Smooth muscle cell (in vitro differentiated cells): ENCODE measurements around the gene CAMK1D. TPM values are rescaled to one million over a fixed set of nuclear protein-coding genes. Genes with fewer than 3 reads are reported as not detected.
A peak's percentile ranks its signal among the peaks of the same experiment; 100 is the strongest.
"Not testable (repeated sequence)": the region's sequence is repeated elsewhere in the genome, so short reads cannot be mapped to it uniquely, and the experiment has no call there.

ENCODE experiments used
- DNase-seq: peaks from one replicate; lab custom pipeline; 2025; ENCODE audit not compliant: unreplicated experiment; lab: John Stamatoyannopoulos, UW
- H2AFZ ChIP-seq: fragments of 200-600 bp; sonication (generic); 2 replicates; pipeline ENCODE4 v1.6.0; 2016; ENCODE audit warnings: antibody characterized with exemption, low read depth, mild to moderate bottlenecking
- H3F3A ChIP-seq: fragments of 200-600 bp; sonication (generic); 2 replicates; pipeline ENCODE4 v1.6.0; 2017; ENCODE audit warnings: antibody characterized with exemption, low read depth
- H3K27ac ChIP-seq: fragments of 200-600 bp; sonication (generic); 2 replicates; pipeline ENCODE4 v1.5.1; 2016; ENCODE audit warnings: low read depth, mild to moderate bottlenecking
- H3K27me3 ChIP-seq: fragments of 200-600 bp; sonication (generic); 2 replicates; pipeline ENCODE4 v1.6.1; 2016; ENCODE audit warnings: low read depth, mild to moderate bottlenecking
- H3K36me3 ChIP-seq: fragments of 200-600 bp; sonication (generic); 2 replicates; pipeline ENCODE4 v1.5.1; 2016; ENCODE audit warnings: low read depth
- H3K4me1 ChIP-seq: fragments of 200-600 bp; sonication (generic); 2 replicates; pipeline ENCODE4 v1.5.1; 2016; ENCODE audit warnings: low read depth
- H3K4me2 ChIP-seq: fragments of 200-600 bp; sonication (generic); 2 replicates; pipeline ENCODE4 v1.6.0; 2016; ENCODE audit warnings: mild to moderate bottlenecking
- H3K4me3 ChIP-seq: fragments of 200-600 bp; sonication (generic); 2 replicates; pipeline ENCODE4 v1.5.1; 2016; ENCODE audit warnings: mild to moderate bottlenecking
- H3K79me2 ChIP-seq: fragments of 200-600 bp; sonication (generic); 2 replicates; pipeline ENCODE4 v1.6.0; 2016; ENCODE audit warnings: low read depth, mild to moderate bottlenecking
- H3K9ac ChIP-seq: fragments of 200-600 bp; sonication (generic); 2 replicates; pipeline ENCODE4 v1.6.0; 2016; ENCODE audit warnings: low read depth
- H3K9me3 ChIP-seq: fragments of 200-600 bp; sonication (generic); replicated peaks from 2 replicates; pipeline ENCODE4 v1.5.1; 2016; ENCODE audit warnings: low read depth
- H4K20me1 ChIP-seq: fragments of 200-600 bp; sonication (generic); 2 replicates; pipeline ENCODE4 v1.6.0; 2016; ENCODE audit warnings: low read depth
- CTCF ChIP-seq: fragments of 200-600 bp; sonication (generic); IDR thresholded peaks from 2 replicates; pipeline ENCODE4 v1.5.1; 2017; ENCODE audit warnings: borderline replicate concordance, mild to moderate bottlenecking, antibody characterized with exemption; ENCODE audit not compliant: insufficient read depth, poor library complexity, severe bottlenecking
- WGBS: methylation state at CpG from one replicate; pipeline ENCODE4 v1.1.7; 2016; ENCODE audit warnings: low lambda C conversion rate; 5-methylcytosine and 5-hydroxymethylcytosine counted together
- polyA plus RNA-seq: library from polyadenylated mRNA; unstranded; fragments of >200 nt; fragmentation: Nextera tagmentation; extraction: Ambion mirVana; gene quantifications from 2 replicates; pipeline ENCODE4 v1.2.1, GENCODE V29; 2016
- total RNA-seq: library from RNA; depleted of rRNA; stranded (reverse); fragments of >200 nt; gene quantifications from 2 replicates; pipeline ENCODE4 v1.2.3, GENCODE V29; 2014

CAMK1D gene
- total and polyA plus RNA-seq, 2 experiments from 2014 or later: 1.6 to 2.3 TPM

DNA sequence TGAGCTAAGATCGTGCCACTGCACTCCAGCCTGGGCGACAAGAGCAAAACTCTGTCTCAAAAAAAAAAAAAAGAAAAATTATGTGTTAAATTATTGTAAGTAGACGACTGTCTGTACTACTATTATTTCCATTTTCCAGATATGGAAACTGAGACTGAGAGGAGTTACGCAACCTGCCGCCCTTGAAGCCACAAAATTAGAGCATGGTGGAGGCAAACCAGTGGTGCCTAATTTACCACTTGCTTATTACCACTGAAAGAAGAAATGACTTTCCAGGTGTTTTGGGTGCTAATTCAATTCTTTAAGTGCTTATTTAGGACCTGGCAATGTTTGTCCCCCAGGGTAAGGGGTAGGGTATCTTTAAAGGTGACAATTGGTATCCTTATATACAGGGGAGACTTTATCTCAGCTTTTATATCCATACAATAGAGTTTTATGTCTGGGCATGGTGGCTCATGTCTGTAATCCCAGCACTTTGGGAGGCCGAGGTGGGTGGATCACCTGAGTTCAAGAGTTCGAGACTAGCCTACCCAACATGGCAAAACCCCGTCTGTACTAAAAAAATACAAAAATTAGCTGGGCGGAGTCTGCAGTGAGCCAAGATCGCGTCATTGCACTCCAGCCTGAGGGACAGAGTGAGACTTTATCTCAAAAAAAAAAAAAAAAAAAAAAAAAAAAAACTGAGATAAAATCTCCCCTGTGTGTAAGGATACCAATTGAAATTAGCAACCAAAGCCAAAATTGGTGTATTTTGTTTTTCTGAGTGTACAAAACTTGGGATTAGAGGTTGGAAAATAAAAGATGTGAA, 16.6 kb upstream of the CAMK1D start:
- no peaks in the 10 kb centered on the region for H3K79me2 ChIP-seq
- WGBS: 83% methylated on average over 11 of the region's 11 CpGs
- no peak overlapping the region for H2AFZ ChIP-seq
- H3K9ac ChIP-seq: peak overlapping the region; percentile 94
- TF ChIP-seq CTCF: no peak
- H3F3A ChIP-seq: peaks cover 12% of the 10 kb centered on the region
- no peaks in the 10 kb centered on the region for H3K9me3 ChIP-seq
- no peak for DNase-seq
- H3K27me3 ChIP-seq: no peaks in the 10 kb centered on the region
- no peaks in the 10 kb centered on the region for H3K36me3 ChIP-seq
- H4K20me1 ChIP-seq: no peaks in the 10 kb centered on the region
- no peak overlapping the region for H3K4me3 ChIP-seq
- peaks cover 4% of the 10 kb centered on the region for H3K4me1 ChIP-seq
- peak overlapping the region; percentile 99 for H3K27ac ChIP-seq
- peak overlapping the region; percentile 69 for H3K4me2 ChIP-seq

DNA sequence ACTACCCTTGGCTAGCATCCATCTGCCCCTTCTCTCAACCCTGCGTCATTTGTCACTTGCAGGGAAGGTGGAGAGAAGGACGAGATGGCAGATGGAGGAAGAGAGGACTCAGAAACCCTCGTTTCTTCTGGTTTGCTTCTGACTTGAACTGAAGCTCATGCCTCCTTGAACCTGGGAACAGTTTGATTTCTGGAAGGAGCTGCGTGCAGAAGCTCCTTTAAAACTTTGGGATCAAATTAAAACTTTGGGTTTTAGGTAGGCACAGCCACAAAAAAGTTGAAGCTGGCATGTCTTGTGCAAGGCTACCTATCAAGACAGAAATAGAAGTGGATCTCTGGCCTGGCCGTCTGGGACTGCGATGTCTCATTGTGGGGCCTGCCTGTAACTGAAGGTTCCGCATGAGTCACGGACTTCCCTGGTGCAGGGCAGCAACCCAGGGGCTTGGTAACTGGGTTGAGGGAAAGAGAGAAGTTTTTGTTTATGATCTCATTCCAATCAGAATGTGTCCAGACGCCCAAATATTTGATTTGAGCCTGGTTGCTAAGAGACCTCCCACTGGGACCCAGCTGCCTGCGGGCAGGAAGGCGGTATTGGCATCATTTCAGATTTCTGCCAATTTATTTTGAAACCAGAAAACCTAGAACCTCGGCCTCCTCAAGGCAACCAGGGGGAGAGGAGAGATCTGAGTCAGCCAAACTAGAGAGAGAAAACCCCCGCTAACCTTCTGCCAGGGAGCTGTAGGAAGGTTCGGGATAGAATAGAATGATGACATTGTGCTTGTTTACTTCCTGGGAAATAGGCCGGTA, 15.8 kb upstream of the CAMK1D start:
- Histone ChIP-seq H3K9ac (peak overlapping the region; percentile 94), H3K36me3 (no peaks in the 10 kb centered on the region), H3K4me3 (no peak overlapping the region), H3K4me1 (peaks cover 6% of the 10 kb centered on the region), H3F3A (peaks cover 13% of the 10 kb centered on the region), H3K9me3 (no peaks in the 10 kb centered on the region), H3K27ac (peak overlapping the region; percentile 99), H3K27me3 (no peaks in the 10 kb centered on the region), H4K20me1 (no peaks in the 10 kb centered on the region), H3K79me2 (no peaks in the 10 kb centered on the region), H3K4me2 (peak overlapping the region; percentile 69), H2AFZ (no peak overlapping the region)
- peak; percentile 37 for DNase-seq
- WGBS: 24% methylated on average over 15 of the region's 15 CpGs
- no peak for TF ChIP-seq CTCF

GRCh38 chr10:12334186-12334530, 15.2 kb upstream of the CAMK1D start:
- Histone ChIP-seq H3K4me2 (peak overlapping the region; percentile 42), H3F3A (peaks cover 18% of the 10 kb centered on the region), H3K79me2 (no peaks in the 10 kb centered on the region), H3K9me3 (no peaks in the 10 kb centered on the region), H2AFZ (no peak overlapping the region), H3K36me3 (no peaks in the 10 kb centered on the region), H3K27ac (peak overlapping the region; percentile 99), H3K27me3 (no peaks in the 10 kb centered on the region), H3K4me3 (no peak overlapping the region), H3K4me1 (peaks cover 6% of the 10 kb centered on the region), H4K20me1 (no peaks in the 10 kb centered on the region), H3K9ac (peak overlapping the region; percentile 94)
- WGBS: 59% methylated on average over 6 of the region's 6 CpGs
- TF ChIP-seq CTCF: no peak
- no peak for DNase-seq

- H3F3A ChIP-seq: peaks cover 18% of the 10 kb centered on the region
- H3K27me3 ChIP-seq, H3K27ac ChIP-seq, H3K4me3 ChIP-seq, H3K4me1 ChIP-seq, DNase-seq, H3K4me2 ChIP-seq, H3K9ac ChIP-seq, H3K36me3 ChIP-seq, H3K9me3 ChIP-seq, H2AFZ ChIP-seq, H3K79me2 ChIP-seq, H4K20me1 ChIP-seq: not testable (repeated sequence)
- 89% methylated on average over 4 of the region's 4 CpGs for WGBS
Measured at GRCh38 chr10:12335169-12335568, 14.2 kb upstream of the CAMK1D start.
